Limb (tissue), 2 donors: ENCODE data around the gene LYRM4.
A peak's percentile ranks its signal among the peaks of the same experiment; 100 is the strongest.

ENCODE experiments used
- DNase-seq, 2 donors: peaks; one replicate each; pipeline ENCODE4 v3.0.0-alpha.2; 2016; ENCODE audit errors: extremely low spot score in 2 of 2

The LYRM4 gene

DNA sequence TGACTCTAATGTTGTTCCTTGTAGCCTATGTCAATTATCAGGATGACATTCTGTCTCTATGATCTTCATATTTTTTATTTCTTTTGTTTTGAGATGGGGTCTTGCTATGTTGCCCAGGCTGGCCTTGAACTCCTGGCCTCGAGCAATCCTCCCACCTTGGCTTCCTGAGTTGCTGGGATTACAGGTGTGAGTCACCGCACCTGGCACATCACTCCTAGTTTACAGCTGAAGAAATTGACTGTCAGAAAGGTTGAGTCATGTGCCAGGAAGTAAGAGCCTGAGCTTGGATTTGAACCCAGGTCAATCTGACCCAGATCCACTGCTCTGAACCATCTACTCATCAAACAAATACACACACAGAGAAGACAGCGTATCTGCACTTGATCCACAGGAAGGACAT lies 161.2 kb downstream of the LYRM4 start:
- DNase-seq, result no peak

DNA sequence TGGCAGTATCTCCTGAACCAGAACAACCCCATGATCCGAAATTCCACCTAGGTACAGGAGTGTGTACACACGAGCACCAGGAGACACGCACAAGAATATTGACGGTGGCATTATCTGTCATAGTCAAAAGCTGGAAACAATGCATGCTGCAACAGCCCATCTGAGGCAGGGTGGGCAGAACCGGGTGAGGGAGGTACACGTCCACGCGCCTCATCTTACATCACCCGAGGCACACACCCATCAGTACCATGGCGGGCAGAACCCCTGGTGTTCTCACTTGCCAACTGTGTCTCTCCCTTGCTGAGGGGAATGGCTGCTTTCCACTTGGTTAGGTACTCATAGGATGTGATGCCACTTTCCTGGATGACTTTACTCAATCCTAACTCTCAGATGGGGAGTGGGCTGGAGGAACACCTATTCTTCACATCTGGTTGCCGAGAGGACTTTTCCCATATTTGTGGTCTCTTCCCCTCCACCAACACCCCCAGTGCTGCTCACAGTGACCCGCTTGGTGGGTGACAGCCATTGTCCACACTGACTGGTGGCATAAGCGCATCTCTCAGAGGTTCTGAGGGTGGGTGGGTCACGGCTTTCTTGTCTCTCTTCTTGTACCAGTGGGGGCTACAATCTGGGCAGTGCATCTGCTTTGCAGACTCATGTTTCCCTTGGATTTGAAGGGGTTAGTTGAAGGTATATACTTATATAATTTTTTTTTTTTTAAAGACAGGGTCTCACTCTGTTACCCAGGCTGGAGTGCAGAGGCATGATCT lies 162.1 kb downstream of the LYRM4 start:
- DNase-seq, result no peak

DNA sequence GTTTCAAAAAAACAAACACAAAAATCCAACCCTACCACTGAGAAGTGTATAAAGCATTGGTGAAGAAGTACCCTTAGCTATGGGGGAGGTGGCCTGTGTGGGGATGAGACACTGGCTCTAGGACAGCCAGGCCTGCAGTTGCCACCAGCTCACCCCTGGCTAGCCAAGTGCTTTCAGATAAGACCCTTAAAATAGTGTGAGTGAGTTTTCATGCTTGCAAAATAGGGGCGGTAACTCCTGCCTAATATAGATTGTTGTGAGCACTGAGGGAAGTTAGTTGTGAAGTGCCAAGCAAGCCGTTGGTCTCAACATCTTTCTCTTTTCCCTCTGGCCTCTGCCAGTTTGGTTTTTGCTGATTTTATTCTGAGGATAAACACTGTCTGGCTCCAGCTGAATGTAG lies 164.3 kb downstream of the LYRM4 start:
- no peak for DNase-seq

DNA sequence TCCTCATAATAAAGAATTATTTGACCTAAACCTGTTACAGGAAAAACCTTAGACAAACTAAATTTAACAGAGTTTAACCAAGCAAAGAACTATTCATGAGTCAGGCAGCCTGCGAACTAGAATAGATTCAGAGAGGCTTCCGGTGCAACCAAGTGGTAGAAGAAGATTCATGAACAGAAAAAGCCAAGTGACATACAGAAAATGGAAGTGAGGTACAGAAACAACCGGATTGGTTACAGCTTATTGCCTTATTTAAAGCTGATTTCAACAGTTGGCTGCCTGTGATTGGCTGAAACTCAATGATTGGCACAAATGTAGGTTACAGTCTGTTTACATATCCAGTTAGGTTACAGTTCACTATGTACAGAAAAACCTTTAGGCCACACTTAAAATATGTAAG lies 165.5 kb downstream of the LYRM4 start:
- DNase-seq, result no peak

DNA sequence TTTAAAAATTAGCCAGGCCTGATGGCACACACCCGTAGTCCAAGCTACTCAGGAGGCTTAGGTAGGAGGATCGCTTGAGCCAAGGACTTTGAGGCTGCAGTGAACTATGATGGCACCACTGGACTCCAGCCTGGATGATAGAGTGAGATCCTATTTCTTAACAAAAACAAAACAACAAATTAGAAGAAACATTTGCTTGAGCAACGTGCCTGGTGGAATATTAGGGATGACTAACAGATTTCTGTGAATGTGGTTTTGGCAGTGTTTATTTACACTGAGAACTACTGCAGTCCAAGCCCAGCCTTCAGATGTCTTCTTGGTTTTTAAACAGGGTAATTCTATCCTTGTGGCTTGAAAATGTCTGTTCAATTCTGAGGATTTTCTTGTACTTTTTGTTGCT lies 166.4 kb downstream of the LYRM4 start:
- DNase-seq, result no peak

DNA sequence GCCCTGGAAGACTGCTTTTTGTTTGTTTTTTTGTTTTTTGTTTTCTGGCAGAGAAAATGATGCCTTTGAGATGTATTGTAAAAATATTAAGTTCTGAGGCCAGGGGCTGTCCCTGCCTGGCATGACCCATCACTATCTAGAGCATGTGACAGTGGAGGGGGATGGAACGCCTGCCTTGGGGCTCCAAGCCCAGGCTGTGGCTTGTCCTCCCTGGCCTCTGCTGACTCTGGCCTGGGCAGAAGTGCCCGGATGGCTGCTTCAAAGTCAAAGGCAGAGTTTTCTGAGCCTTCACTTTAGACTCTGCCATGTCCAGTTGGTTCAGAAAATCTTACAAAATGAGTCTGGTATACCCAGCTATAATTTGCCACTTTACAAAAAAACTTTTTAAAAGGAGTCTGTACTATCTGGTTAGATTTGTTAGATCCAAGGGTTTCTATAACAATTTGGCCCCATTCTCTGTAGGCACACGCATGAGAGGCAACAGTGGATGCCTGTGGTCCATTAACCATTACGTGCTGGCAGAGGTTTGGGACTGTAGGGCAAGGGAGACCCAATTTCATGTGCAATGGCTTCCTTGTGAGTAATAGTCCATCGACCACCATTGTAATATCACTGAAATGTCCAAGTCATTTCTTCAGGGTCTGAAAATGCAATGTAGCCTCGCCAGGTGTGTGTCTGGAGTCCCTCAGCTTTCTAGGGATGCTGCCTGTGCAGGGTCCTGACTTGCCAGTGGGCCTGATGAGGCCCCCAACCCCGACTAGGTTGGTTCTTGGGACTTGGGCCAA lies 167.3 kb downstream of the LYRM4 start:
- no peak for DNase-seq

DNA sequence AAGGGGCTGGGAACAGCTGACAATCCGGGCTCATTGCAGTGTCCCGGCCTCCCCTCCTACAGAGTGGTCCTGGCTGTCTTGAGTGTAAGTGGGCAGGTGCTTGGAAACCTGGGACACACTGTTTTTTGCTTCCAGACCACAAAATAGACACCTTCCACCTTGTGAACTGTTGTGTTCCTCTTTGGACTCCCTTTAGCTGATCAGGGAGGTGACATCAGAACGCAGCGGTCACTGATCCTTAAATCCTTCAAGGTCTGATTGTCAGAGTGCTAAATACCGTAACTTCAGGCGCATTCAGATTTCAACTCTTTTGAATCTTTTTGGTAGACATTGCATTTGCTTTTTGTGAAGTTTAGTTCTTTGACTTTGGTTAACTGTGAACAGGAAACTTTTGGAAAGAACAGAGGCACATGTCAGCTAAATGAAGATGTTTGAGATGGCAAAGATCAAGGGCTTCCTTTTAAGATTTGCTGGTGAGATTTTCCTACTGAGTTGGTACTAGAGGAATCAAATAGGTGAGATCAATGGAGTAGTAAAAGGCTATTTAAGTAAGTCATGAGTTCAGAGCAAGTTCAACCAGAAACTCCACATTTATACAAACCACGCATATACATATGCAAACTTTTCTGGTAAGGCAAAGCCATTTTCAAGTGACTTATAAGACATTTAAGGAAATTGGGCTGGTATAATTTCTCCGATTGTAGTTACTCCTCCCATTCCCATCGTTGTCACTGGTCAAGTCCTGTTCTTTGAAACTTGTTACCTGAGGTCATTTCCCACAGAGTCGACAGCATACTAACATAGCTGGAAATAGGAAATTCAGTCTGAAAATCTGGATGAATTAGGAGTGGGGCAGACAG lies 169.3 kb downstream of the LYRM4 start:
- no peak for DNase-seq

DNA sequence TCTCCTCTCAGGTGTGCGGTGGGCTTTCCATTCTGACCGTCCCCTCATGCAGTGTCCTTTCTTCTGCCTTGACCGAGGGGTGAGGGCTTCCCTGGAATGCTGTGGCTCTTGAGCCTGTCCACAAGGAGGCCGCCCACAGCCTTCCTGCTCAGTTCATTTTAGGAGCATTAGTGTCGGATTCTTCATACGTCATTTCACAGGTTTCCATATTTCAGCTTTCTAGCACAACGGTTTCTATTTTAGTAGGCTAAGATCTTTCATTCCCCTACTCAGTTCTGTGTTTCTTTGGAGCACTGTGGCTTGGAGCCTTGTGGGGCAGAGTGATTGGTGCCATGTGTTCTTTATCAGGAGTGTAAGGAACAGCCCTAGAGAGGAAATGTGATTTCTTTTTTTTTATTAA lies 170.1 kb downstream of the LYRM4 start:
- no peak for DNase-seq

DNA sequence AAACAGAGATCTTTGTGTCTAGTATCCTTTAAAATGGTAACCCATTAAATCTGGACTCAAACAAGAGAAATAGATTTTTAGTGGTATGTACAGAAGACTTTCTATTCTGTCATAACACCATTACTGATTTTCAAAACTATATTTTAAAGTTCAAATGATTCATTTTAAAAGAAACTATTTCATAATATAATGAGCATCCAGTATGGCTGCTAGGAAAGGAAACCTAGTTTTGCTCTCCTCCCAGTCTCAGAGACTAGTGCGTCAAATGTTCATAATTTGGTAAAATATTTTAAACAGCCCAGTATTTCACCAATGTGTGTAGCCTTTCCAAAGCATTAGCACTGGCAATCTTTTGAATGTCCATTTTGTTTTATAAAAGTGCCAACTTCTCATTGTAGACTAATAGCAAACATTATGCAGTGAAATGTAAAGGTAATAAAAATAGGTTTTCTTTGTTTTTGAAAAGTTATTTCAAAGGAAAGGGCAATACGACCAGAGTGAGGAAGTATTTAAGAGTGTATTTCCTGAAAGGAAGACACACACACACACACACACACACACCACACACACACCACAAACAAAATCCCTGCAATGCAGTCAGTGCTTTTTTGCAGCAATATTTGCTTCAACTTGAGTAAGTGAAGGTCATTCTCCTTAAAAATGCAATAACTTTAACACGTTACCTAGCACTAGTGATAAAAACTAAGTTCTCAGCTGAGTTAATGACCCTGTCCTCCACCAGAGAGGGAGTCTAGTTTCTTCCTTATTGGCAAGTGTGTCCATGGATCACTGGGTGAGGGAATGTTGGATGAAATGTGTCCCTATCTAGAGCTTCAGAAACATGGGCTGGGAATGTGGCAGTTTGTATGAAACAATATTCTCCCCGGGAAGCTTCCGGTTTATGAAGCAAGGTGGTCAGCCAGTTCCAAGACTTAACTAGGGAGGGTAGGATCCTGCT lies 171.0 kb downstream of the LYRM4 start:
- DNase-seq, result no peak

DNA sequence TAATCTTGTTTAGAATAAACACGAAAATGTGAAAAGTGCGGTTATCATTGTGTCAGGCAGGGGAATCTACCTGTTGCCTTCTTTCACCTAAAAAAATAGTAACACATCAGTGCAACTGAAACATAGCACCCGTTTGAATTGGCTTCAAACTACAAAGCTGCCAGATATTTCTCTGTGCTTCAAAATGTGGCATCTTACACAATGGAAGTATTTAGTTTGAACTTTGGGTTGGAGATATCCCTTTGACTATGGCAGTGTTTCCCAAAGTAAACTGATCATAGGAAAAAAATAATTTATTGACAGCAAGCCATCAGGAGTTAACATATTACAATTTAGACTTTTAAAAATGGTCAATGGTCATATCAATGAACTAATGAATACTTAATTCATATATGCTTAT lies 172.0 kb downstream of the LYRM4 start:
- DNase-seq, result no peak

DNA sequence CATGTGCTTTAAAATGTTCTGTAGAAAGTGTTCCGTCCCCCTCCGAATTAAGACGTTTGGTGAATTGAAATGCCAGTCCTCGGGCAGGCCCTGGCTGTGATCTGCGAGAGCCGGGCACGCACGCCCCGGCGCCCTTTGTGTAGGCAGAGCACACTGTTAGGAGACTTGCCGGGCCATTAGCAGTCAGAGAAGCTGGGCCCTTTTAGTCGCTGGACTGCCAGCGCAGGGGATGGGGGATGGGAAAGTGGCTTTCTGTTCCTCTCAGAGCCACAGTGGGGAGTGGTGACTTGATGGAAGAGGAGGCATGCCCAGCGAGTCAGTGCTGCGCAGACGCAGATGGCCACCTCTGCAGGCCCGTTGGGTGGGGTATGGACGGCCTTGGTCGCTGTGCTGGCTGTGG lies 173.4 kb downstream of the LYRM4 start:
- no peak for DNase-seq

DNA sequence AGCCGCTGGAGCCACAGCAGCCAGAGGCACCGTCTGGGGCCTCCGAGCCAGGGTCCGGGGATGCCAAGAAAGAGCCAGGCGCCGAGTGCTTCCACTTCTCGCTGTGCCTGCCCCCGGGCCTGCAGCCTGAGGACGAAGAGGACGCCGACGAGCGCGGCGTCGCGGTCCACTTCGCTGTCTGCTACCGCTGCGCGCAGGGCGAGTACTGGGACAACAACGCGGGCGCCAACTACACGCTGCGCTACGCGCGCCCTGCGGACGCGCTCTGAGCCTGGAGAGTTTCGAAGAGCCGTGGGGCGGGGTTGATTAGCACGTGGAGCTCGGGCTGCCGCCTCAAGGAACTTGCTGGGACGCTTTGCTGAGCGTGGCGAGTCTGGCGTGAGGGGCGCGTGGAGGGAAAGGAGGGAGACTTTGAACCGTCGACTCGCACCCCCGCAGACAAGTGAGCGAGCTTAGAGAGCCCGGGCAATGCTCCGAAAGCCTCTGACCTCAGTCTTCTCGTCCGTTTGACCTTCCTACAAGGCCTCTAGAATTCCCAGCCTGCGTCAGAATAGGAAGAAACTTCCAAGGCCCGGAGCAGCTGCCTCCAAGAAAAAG lies 174.4 kb downstream of the LYRM4 start:
- DNase-seq, result peak in 1 of 2 donors; percentile 52

DNA sequence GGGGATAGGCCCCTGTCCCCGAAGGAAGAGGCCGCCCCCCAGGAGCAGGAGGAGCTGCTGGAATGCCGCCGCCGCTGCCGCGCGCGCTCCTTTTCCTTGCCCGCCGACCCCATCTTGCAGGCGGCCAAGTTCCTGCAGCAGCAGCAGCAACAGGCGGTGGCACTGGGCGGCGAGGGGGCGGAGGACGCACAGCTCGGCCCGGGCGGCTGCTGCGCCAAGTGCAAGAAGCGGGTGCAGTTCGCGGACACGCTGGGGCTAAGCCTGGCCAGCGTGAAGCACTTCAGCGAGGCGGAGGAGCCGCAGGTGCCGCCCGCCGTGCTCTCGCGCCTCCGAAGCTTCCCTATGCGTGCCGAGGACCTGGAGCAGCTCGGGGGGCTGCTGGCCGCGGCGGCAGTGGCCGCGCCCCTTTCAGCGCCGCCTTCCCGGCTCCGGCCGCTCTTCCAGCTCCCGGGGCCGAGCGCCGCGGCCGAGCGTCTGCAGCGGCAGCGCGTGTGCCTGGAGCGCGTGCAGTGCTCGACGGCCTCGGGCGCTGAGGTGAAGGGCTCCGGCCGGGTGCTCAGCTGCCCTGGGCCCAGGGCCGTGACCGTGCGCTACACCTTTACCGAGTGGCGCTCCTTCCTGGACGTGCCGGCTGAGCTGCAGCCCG lies 175.0 kb downstream of the LYRM4 start:
- DNase-seq, result peak in 1 of 2 donors; percentile 71

DNA sequence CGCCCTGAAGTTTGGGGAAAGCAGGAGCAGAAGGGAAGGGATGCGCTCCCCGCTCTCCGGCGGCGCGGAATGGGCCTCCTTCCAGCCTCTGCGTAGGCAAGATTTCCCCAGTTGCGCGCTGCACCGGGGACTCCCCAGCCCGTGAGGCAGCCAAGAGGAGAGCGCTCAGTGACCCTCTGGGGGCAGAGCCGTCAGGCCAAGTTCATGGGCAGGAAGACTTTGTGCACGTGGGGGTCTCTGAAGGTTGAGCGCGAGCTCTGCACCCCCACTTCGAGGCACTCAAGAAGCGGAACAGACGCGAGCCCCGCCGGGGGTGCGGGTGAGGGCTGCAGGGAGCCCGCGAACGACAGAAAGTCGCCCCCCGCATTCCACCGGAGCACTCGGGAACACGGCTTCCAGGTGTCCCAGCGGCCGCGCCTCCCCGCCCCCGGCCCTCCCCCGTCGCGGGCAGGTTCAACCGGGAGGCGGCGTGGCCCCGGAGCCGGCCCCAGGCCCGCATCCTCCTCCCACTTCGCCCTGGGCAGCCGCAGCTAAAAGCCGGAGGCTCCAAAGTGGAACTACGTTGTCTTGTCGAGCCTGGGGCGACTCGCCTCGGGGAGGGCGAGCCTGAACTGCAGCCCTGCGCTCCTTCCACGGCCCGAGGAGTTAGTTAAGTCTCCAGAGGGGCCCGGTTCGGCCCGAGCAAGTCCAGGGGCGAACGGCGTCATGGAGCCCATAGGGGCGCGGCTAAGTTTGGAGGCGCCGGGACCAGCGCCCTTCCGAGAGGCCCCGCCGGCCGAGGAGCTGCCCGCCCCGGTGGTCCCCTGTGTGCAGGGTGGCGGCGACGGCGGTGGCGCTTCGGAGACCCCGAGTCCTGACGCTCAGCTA lies 175.7 kb downstream of the LYRM4 start, which contains the start of gene PPP1R3G:
TSS of gene PPP1R3G (plus strand) at position 561 of the 867 bp plus-strand sequence. CDS start at position 706, 145 bp downstream.
- DNase-seq, result peak in 1 of 2 donors; percentile 72

DNA sequence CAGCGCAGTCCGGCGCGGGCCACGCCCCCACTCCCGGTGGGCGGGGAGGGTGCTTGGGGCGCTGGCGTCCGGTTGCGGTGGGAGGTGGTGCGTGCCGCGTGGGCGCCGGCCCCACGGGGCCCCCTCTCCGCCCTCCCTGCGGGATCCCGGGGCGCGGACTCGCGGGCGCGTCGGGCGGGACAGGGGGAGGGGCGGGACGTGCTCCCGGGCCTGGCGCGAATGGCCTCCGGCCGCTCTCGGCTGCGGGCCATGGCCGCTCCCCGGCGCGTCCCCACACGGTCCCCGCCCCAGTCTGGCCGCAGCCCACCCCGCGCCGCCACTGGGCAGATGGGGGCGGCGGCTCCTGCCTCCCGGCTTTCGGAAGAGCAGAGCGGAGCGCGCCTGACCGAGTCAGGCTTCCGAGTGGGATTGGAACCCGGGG lies 176.4 kb downstream of the LYRM4 start:
- peak in 1 of 2 donors; percentile 16 for DNase-seq

DNA sequence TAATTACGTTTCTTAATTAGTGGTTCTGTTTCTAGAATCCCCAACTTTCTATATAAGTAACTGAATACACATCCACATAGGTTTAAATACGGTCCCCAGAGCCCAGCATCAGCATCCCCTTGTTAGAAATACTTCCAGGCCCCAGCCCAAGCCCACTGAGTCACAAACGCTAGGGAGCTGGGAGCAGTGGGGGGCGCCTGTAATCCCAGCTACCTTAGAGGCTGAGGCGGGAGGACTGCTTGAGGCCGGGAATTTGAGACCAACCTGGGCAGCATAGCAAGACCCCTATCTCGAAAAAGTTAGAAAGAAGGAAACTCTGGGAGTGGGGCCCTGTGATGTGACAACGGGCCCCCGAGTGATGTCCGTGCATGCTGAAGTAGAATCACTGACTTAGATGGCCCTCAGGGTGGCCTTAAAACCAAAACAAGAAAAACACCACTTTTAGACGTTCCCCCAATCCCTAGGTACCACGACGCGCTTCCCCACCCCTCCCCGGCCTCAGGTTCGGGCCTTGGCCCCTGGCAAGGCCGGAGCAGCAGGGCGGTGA lies 176.9 kb downstream of the LYRM4 start:
- no peak for DNase-seq

DNA sequence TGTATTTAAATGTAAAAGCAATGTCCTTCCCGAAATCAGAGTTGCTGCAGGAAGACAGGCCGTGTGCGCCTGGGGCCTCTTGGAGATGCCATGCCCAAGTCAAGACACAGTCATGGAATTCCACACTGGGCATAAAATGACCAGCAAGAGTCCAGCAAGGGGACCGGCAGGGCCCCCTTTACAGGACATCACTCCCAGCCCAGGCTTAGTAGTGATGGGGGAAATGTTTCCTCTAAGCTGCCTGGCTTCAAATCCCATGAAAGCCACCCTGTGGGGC lies 177.5 kb downstream of the LYRM4 start:
- no peak for DNase-seq

DNA sequence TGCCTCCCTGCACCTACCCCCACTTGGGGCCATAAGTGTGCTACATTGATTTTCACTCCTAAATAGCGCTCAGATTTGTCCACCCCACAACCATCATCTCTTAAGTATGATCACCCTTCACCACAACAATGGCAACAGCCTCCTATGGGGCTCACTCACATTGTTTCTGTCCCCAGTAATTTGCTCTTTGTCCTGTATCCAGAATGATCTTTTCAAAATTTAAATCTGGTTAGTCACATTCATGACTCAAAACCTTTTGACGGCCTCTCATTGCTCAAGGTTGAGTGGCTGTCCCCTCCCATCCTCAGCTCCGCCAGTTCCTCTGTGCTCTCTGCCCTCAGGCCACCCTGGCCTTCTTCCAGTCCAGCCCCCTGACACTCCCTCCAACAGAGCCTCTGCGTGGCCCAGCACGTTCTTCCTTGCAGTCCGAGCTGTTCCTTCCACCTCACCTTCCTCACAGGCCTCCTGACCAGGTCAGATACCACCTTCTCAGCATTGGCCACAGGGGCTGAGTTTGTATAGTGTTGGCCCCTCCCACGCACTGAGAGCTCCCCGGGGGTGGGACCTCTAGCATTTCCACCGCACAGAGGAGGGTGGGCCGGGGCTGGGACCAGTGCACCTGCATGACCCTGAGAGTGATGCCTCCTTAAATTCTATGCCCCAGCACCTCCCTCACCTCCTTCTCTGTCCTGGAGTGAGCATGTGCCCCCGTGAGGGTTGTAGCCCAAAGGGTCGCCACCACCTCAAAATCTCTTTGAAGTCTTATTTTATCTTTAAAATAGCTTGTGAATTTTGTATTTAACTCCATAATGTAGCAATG lies 178.1 kb downstream of the LYRM4 start:
- DNase-seq, result no peak
